KMS-11 (cell line): ENCODE data around the gene ANKRD36.
"Not testable (repeated sequence)": the region's sequence is repeated elsewhere in the genome, so short reads cannot be mapped to it uniquely, and the experiment has no call there.

ENCODE experiments used
- H2AFZ ChIP-seq: fragments of 200-600 bp; sonication (generic); 2 replicates; pipeline ENCODE4 v1.6.1; 2016; ENCODE audit warnings: antibody characterized with exemption, mixed run types, low read depth
- H3K27ac ChIP-seq: fragments of 200-600 bp; sonication (generic); 2 replicates; pipeline ENCODE4 v1.6.1; 2016; ENCODE audit warnings: mild to moderate bottlenecking, mixed run types
- H3K27me3 ChIP-seq: fragments of 200-600 bp; sonication (generic); 2 replicates; pipeline ENCODE4 v1.6.1; 2017; ENCODE audit warnings: mild to moderate bottlenecking, low read depth, mixed run types, moderate library complexity; ENCODE audit not compliant: insufficient read depth
- H3K36me3 ChIP-seq: fragments of 200-600 bp; sonication (generic); 2 replicates; pipeline ENCODE4 v1.6.1; 2017; ENCODE audit warnings: mild to moderate bottlenecking, mixed run types; ENCODE audit not compliant: insufficient read depth
- H3K4me1 ChIP-seq: fragments of 200-600 bp; sonication (generic); 2 replicates; pipeline ENCODE4 v1.6.1; 2016; ENCODE audit warnings: mild to moderate bottlenecking, low read depth, mixed run types; ENCODE audit not compliant: poor library complexity, severe bottlenecking
- H3K4me2 ChIP-seq: fragments of 200-600 bp; sonication (generic); 2 replicates; pipeline ENCODE4 v1.7.0; 2016; ENCODE audit warnings: mild to moderate bottlenecking, mixed run types
- H3K4me3 ChIP-seq: fragments of 200-600 bp; sonication (generic); IDR thresholded peaks from 2 replicates; pipeline ENCODE4 v1.6.1; 2017; ENCODE audit warnings: low read depth, low read length, mixed read lengths; ENCODE audit not compliant: insufficient read depth
- H3K79me2 ChIP-seq: fragments of 200-600 bp; sonication (generic); 2 replicates; pipeline ENCODE4 v1.6.1; 2016; ENCODE audit warnings: low read depth, mixed run types; ENCODE audit not compliant: insufficient read depth
- H3K9ac ChIP-seq: fragments of 200-600 bp; sonication (generic); 2 replicates; pipeline ENCODE4 v1.6.1; 2016; ENCODE audit warnings: mild to moderate bottlenecking, mixed run types
- H4K20me1 ChIP-seq: fragments of 200-600 bp; sonication (generic); 2 replicates; pipeline ENCODE4 v1.6.1; 2016; ENCODE audit warnings: mild to moderate bottlenecking, mixed run types; ENCODE audit not compliant: insufficient read depth

ANKRD36 gene

DNA sequence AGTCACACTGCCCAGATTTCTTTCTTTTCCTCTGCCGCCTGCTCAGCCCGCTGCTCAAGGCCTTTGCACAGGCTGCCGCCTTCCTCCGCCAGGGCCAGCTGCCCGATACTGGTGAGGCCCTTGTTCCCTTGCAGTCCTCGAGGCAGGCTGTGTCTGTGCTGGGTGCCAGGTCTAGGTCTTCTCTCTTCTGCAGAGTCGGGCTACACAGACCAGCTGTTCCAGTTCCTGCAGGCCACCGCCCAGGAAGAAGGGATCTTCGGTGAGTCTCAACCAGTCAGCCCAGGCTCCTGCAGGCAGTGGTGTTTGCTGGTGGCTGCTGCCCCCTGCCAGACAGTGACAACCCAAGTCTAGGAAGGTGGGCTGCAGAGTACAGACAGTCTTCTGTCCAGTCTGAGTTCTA, 30.7 kb upstream of the ANKRD36 start:
- not testable (repeated sequence) for H3K9ac ChIP-seq, H3K27ac ChIP-seq, H3K4me3 ChIP-seq, H3K36me3 ChIP-seq, H3K27me3 ChIP-seq, H2AFZ ChIP-seq, H3K4me1 ChIP-seq, H4K20me1 ChIP-seq, H3K4me2 ChIP-seq, H3K79me2 ChIP-seq

DNA sequence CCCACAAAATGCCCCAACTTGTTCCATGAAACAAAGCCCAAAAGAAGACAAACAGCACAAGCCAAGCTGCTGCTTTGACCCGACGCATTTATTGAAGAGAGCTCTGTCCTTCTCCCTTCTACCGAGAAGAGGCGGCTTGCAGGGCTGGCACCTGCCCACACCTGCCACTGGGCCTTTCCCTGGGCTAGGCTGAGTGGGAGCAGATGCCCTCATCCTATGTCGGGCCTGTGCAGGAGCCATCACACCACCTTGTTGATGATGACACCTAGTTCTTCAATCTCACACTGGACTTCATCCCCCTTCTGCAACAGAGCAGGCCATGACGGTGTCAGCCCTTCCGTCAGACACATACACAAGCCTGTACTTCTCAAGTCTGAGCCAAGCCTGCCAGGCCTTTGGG, 29.4 kb upstream of the ANKRD36 start:
- H3K4me1 ChIP-seq, H3K4me3 ChIP-seq, H2AFZ ChIP-seq, H3K79me2 ChIP-seq, H3K36me3 ChIP-seq, H3K4me2 ChIP-seq, H3K9ac ChIP-seq, H4K20me1 ChIP-seq, H3K27me3 ChIP-seq, H3K27ac ChIP-seq: not testable (repeated sequence)

DNA sequence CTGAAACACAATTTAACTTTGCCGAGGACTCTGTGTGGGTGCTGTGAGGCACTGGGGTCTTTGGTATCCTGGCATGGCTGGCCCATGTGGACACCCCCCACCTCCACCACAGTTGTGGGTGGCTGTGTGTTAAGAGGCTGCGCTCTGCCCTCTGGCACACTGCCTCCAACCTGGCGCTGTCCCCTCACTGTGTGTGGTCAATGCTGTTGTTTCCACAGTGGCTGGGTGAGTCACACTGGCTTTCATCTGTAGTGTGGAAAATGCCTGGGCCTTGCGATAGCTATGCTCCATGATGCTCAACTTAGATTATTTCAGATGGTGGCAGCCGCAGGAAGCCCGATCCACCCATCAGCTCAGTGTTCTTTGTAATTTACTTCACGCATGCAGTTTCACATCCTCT, 27.9 kb upstream of the ANKRD36 start:
- not testable (repeated sequence) for H3K27me3 ChIP-seq, H3K9ac ChIP-seq, H4K20me1 ChIP-seq, H3K4me2 ChIP-seq, H2AFZ ChIP-seq, H3K27ac ChIP-seq, H3K4me3 ChIP-seq, H3K4me1 ChIP-seq, H3K79me2 ChIP-seq, H3K36me3 ChIP-seq

DNA sequence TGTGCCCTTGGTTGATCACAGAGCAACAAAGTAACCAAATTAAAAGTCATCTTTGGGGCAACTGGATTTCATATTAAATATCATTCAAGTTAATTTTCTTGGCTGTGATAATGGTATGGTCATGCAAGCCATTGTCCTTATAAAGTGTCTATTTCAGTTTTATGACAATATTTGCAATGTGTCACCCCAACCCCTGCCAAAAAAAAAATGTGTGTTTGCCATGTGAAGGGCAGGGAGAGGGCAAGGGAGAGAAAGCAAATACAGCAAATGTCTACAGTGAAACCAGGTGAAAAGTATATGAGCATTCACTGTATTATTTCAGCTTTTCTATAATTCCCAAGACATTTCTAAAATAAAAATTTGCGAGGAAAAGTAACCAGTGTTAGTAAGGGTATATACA, 24.2 kb upstream of the ANKRD36 start:
- not testable (repeated sequence) for H3K4me3 ChIP-seq, H3K27ac ChIP-seq, H3K27me3 ChIP-seq, H2AFZ ChIP-seq, H3K79me2 ChIP-seq, H3K36me3 ChIP-seq, H3K9ac ChIP-seq, H4K20me1 ChIP-seq, H3K4me1 ChIP-seq, H3K4me2 ChIP-seq

DNA sequence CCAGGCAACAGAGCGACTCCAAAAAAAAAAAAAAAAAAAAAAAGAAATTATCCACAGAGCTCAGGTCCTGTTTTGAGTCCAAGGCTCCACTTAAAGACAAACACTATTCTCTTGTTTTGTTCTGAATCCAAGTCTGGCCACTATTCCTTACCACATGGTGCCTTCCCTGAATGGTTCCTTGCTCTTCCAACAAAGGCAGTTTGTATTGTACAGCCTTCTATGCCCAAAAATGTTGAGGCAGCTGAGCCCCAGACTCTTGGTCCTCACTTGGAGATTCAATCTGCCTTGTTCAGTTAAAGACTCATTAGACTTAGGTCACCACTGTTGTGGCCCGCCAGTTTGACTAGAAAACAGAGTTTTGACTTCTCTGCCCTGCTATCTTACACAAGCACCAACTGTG, 20.0 kb upstream of the ANKRD36 start:
- not testable (repeated sequence) for H4K20me1 ChIP-seq, H3K79me2 ChIP-seq, H3K4me3 ChIP-seq, H3K9ac ChIP-seq, H3K27me3 ChIP-seq, H2AFZ ChIP-seq, H3K36me3 ChIP-seq, H3K27ac ChIP-seq, H3K4me2 ChIP-seq, H3K4me1 ChIP-seq

DNA sequence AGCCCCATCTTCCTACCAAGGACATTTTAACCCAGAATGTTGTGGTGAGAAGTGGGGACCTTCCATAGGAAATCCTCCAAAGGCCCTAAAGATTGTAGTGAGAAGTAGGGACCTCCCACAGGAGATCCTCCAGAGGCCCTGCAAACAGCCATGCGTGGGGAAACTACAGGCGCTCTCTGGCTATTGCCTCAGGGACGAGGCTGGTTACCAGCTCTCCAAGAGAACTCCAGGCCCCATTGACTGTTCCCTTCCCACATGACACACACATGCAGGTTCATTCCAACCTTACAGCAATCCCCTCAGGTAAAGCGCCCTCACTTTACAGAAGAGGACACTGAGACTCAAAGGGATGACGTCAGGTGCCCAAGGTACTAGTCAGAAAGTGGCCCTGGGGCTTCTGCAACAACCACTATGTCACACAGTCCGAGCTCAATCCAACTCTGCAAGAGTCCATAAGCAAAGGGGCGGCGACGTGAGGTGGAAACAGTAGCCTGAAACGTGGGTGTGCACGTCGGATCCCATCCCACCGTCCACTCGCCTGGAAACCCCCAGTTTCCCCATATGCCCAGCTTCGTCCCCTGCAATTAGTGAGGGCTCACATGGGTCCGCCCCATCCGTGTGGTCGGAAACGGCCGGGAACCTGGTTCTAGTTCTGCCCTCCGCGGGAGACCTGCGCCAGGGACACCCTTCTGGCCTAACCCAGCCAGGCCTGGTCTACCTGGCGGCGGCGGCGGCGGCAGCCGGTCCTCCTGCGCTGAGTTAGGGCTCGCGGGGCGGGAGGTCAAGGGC, 18.8 kb upstream of the ANKRD36 start:
- H3K4me3 ChIP-seq, H3K27me3 ChIP-seq, H3K79me2 ChIP-seq, H3K4me1 ChIP-seq, H4K20me1 ChIP-seq, H3K9ac ChIP-seq, H3K36me3 ChIP-seq, H2AFZ ChIP-seq, H3K27ac ChIP-seq: not testable (repeated sequence)
- 0 out of 2 replicates have a peak overlapping the region, but pooled peaks have one; percentile 23 for H3K4me2 ChIP-seq

DNA sequence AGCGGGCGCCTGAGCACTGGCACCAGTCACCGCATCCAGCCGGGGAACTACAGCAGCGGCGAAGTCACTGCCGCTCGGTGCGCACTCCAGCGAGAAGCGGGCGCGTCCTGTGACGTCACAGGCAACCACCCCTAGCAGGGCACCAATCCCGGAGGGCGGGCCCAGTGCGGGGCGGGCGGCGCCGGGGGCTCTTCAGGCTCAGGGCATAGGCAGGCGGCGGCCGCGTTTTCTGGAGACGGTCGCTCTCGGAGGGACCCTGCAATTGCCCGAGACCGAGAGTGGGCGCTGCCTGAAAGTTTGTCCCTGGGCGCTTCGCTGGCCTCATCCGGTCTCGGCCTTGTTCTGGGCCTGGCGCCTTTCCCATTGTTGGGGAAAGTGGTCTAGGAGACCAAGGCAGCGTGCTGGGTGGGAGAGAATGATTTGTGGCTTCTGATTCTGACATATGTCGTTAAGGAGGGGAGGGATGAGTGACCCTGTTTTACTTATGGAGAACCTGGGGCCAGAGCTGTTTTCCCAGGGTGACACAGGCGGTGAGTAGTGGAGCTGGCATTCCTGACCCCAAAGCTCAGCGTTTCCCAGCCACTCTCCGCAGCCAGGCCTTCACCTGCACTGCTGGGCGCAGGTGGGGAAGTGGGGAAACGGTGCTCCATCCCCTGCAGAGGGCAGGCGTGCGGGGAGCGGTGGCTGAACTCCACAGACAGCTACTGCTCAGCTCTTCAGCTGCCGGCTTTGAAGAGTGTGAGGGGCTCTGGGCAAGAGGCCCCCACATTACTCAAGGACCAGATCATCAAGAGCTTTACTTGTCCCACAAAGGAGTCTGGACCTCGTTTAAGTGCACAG, 18.0 kb upstream of the ANKRD36 start, which contains the start of gene FAHD2B:
Gene FAHD2B (minus strand): TSS at position 111 of the 840 bp plus-strand sequence. CDS start 3,176 bp downstream, outside the sequence.
- H4K20me1 ChIP-seq, H3K27ac ChIP-seq, H3K4me1 ChIP-seq, H3K4me3 ChIP-seq, H3K27me3 ChIP-seq, H3K79me2 ChIP-seq, H3K36me3 ChIP-seq: not testable (repeated sequence)
- peak within 1 kb of the TSS; percentile 67; the same call in 1 of the 2 replicates for H2AFZ ChIP-seq
- H3K9ac ChIP-seq = peak within 1 kb of the TSS; percentile 25; the same call in 1 of the 2 replicates
- peak within 1 kb of the TSS; percentile 54; the same call in 1 of the 2 replicates for H3K4me2 ChIP-seq
